Epithelial cell of proximal tubule (primary cell): Measurements from ENCODE around the gene ST7. TPM values are rescaled to one million over a fixed set of nuclear protein-coding genes. Genes with fewer than 3 reads are reported as not detected.

Experiments used
- DNase-seq: peaks from one replicate; pipeline ENCODE4 v3.0.0-alpha.2; 2011; ENCODE audit warnings: low read depth
- H3K4me3 ChIP-seq: 2 replicates; pipeline ENCODE4 v1.5.1; 2011; ENCODE audit warnings: low read depth, mild to moderate bottlenecking, low read length
- CTCF ChIP-seq: conservative IDR thresholded peaks from 2 replicates; pipeline ENCODE4 v1.5.1; 2012; ENCODE audit warnings: low read depth, mild to moderate bottlenecking, low read length
- total RNA-seq: library from RNA; depleted of rRNA; stranded (reverse); fragments of >200 nt; gene quantifications from 2 replicates; pipeline ENCODE4 v1.2.3, GENCODE V29; 2015

ST7 gene
- total RNA-seq, 1 donor from 2014 or later, result 19.4 TPM

GRCh38 chr7:117132321-117133120 lies 179.2 kb downstream of the ST7 start:
- no peak for TF ChIP-seq CTCF
- peak; percentile 84 for DNase-seq
- no peak overlapping the region for H3K4me3 ChIP-seq

GRCh38 chr7:117133125-117133524 lies 179.8 kb downstream of the ST7 start:
- H3K4me3 ChIP-seq, result no peak overlapping the region
- TF ChIP-seq CTCF, result no peak
- no peak for DNase-seq

- no peak for DNase-seq
- no peak overlapping the region for H3K4me3 ChIP-seq
- TF ChIP-seq CTCF, result no peak
Observed at GRCh38 chr7:117134411-117134810, 181.1 kb downstream of the ST7 start.

GRCh38 chr7:117134889-117135552 lies 181.7 kb downstream of the ST7 start:
- no peak for TF ChIP-seq CTCF
- DNase-seq, result no peak

GRCh38 chr7:117135553-117135891 lies 182.2 kb downstream of the ST7 start:
- H3K4me3 ChIP-seq, result no peak overlapping the region
- no peak for DNase-seq
- TF ChIP-seq CTCF, result no peak

More at GRCh38 chr7:117134889-117135552, 181.7 kb downstream of the ST7 start:
- no peak overlapping the region for H3K4me3 ChIP-seq

- DNase-seq, result no peak
- H3K4me3 ChIP-seq, result no peak overlapping the region
- no peak for TF ChIP-seq CTCF
Observed at GRCh38 chr7:117137868-117138267, 184.6 kb downstream of the ST7 start.
